Esophagus mucosa (tissue), 1 donor: ENCODE results near the gene ADAMTS2. TPM values are rescaled to one million over a fixed set of nuclear protein-coding genes. Genes with fewer than 3 reads are reported as not detected.

Experiments
- ATAC-seq: fragments of 200-7000 bp; cut with Tn5 transposase; one replicate; pipeline ENCODE4 v1.9.1; 2020
- total RNA-seq: library from RNA; stranded (reverse); gene quantifications from one replicate; pipeline ENCODE4 v1.2.4, GENCODE V29; 2023
- donor health status: DM: yes; HTN: yes; CAD: no.

The ADAMTS2 gene
- total RNA-seq, 1 donor from 2014 or later: 3.5 TPM

GRCh38 chr5:179154991-179155955 lies 190.0 kb downstream of the ADAMTS2 start:
- no peak for ATAC-seq

DNA sequence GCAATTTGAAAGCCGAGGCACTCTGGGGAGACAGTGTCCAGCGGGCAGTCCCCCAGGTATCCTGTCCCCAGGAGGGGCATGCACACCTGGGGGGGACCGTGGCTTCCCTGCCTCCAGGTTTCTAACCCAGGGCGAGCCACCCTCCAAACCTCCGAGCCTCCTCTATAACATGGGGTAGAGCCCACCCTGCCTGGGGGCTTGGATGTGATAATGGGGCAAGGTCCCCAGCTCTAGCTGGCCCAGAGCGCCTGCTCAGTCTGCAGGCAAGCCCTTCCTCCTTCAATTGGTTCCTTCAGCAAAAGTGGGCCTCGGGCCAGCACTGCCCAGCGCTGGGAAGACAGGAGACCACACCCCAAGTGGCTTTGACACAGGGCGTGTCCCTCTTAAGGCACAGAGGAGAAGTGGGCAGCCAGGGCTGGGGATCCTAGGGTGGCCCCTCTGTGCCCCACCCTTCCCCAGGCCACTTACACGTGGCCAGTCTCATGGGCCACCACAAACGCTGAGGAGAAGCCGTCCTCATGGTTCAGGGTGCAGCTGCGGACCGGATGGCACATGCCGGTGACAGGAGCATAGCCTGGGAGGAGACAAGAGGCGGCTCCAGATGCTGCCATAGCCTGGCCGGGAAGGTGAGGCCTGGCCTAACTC lies 190.8 kb downstream of the ADAMTS2 start:
- ATAC-seq: no peak

- no peak for ATAC-seq
Measured at GRCh38 chr5:179153921-179154345, 191.3 kb downstream of the ADAMTS2 start.

- no peak for ATAC-seq
Measured at GRCh38 chr5:179153341-179153901, 191.8 kb downstream of the ADAMTS2 start.

- ATAC-seq: no peak
Measured at GRCh38 chr5:179152941-179153340, 192.3 kb downstream of the ADAMTS2 start.

GRCh38 chr5:179152144-179152895 lies 192.9 kb downstream of the ADAMTS2 start:
- no peak for ATAC-seq

DNA sequence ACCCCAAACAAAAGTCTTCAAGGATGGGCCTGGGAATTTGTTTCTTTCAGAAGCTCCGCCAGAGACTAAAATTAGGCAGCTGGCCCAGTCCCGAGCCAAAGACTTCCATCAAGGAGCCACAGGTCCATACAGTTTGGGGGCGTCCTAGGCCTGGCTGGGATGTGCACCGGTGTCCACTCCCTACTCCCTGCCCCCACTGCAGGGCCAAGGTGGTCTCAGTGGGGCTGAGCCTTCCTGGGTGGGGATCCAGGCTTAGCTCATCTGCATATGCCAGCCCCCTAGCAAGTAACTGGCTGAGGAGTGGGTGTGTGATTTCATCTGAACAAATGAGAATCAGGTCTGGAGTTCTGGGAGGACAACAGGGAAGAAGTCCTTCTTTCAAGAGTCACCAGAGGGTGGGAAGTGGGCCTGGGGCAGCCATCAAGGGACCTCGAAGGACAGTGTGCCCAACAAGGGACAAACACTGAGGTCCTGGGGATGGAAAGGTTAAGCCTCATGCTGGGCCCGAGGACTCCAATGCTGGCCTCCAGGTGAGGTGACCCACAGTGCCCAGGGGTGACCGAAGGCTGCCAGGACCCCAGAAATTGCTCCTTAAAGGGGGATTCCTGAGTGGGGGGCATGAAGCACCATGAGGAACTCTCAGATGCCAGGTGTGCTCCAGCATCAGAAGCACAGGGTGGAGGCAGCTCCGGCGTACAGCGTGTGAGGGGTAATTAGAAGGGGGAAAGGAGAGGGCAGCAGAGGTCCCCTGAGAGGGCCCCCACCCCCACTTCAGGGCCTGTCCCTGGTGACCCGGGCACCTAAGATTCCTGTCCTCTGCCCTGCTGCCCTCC lies 193.8 kb downstream of the ADAMTS2 start:
- ATAC-seq: no peak

DNA sequence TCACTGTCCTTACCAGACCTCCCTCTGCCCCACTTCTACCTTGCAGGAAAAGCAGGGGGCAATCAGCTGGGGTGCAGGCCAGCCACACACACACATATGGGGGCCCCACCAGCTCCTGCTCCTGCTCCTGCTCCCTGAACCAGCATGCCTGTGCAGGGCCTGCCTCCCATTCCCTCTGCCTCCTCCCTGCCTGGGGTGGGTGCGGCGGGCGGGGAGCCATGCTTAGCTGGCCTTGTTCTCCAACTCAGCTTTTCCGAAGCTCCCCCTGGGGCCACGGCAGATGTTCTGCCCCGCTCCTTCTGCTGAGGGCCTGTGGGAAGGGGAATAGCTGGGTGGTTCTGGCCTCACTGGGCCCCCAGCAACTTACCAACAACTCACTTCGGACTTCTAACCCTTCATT lies 195.2 kb downstream of the ADAMTS2 start:
- no peak for ATAC-seq

- no peak for ATAC-seq
Measured at GRCh38 chr5:179149278-179149677, 196.0 kb downstream of the ADAMTS2 start.

DNA sequence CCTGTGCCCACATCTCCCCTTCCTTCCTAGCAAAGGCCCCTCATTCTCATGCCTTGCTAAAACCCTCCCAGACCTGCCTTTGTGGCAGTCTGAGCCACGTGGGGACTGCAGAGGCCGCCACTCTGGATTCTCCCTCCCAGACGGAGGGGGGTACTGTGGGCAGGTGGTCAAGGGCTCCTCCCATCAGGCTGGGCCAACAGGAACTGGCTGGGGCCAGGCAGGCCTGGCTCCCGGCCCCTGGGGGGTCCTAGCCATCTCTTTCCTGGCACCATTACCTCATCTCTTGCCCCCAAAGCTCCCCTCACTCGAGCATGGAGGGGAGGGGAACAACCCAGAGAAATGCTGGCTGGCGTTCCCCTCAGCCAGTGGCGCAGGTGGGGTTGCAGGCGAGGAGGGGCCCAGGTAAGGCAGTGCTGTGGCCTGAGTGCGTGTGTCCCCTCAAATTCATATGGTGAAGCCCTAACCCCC lies 196.5 kb downstream of the ADAMTS2 start:
- no peak for ATAC-seq

- ATAC-seq: no peak
Measured at GRCh38 chr5:179147991-179148702, 197.1 kb downstream of the ADAMTS2 start.

DNA sequence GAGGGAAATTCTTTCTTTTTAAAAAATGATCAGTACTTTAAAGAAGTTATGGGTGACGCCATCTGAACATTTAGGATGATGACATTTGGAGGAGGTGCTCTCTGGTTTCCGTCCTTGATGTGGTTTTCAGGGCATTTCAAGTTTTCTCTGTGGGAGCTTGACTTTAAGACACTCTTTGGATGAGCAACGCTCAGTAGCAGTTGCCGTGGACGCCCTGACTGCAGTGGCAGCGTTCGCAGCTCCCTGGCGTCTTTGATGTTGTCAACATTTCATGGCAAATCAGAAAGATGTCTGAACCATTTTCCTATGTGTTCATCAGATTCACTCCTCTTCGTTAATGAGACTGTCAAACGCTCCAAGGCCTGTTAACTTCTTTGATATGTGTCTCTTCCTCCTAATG lies 199.0 kb downstream of the ADAMTS2 start:
- no peak for ATAC-seq

GRCh38 chr5:179143446-179143845 lies 201.8 kb downstream of the ADAMTS2 start:
- no peak for ATAC-seq

DNA sequence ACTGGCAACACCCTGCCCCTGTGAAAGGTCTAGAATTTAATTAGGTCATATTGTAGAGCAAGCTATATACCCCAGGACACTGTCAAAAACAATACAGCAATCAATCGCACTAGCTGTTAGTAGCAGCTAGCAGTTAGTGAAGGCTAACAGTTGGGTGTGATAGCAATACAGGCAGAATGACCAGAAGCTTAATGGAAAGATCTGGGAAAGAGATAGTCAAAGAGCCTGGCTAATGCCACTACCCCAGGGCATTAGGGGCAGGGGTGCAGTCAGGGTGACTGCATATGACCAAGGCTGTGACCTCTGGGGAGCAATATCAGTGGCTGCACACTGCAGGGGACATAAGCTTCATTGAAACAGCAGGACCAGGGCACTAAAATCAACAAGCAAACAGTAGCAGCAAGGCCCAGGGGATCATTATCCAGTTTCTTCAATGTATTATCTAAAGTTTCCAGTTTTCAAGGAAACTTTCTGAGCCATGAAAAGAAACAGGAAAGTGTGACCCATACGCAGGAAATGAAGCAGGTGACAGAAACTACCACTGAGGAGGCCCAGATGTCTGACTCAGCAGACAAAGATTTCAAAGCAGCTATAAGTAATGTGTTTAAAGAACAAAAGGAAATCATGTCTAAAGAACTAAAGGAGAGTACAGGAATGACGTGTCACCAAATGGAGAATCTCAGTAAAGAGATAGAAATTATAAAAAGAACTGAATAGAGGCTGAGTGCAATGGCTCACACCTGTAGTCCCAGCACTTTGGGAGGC lies 202.6 kb downstream of the ADAMTS2 start:
- peak; percentile 73 for ATAC-seq

- ATAC-seq: no peak
Measured at GRCh38 chr5:179141867-179142266, 203.4 kb downstream of the ADAMTS2 start.

DNA sequence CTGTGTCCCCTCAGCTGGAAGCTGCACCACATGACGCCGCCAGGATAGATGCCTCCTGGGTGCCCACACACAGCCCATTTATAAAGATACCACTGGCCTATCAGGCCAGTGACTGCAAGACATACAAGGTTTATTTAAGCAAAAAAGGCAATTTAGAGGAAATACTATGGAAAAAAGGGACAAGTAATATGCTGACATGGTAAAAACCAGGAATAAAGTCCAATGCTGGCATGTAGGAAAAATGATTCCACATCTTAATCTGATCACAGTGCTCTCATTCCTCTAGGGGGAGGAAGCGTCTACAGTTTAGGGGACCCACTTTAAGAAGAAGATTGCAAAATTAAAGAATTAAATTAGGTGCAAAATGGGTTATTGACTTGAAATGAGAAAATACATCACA lies 205.0 kb downstream of the ADAMTS2 start:
- ATAC-seq: no peak

GRCh38 chr5:179139936-179140235 lies 205.4 kb downstream of the ADAMTS2 start:
- peak; percentile 7 for ATAC-seq

GRCh38 chr5:179139111-179139935 lies 205.9 kb downstream of the ADAMTS2 start:
- ATAC-seq: peak; percentile 24

- no peak for ATAC-seq
Measured at GRCh38 chr5:179138568-179138925, 206.7 kb downstream of the ADAMTS2 start.
